Renal pelvis (tissue), 4 donors: ENCODE data around the gene TIMP4. TPM values are rescaled to one million over a fixed set of nuclear protein-coding genes. Genes with fewer than 3 reads are reported as not detected.

Experiments used
- DNase-seq: peaks from one replicate; pipeline ENCODE4 v3.0.0-alpha.2; 2013
- polyA plus RNA-seq, 3 donors: library from polyadenylated mRNA; unstranded; fragments of 120-200 nt; gene quantifications; one replicate each; pipeline ENCODE4 v1.2.1, GENCODE V29; 2013; ENCODE audit not compliant: insufficient read length in 3 of 3

Gene TIMP4
- polyA plus RNA-seq, 3 donors, result 0.86 to 1.1 (median 0.99) TPM

GRCh38 chr3:12149029-12149428 lies 9.7 kb downstream of the TIMP4 start:
- no peak for DNase-seq

- DNase-seq, result peak; percentile 16
Observed at GRCh38 chr3:12148183-12148940, 10.3 kb downstream of the TIMP4 start.

- no peak for DNase-seq
Observed at GRCh38 chr3:12147049-12147780, 11.5 kb downstream of the TIMP4 start.

DNA sequence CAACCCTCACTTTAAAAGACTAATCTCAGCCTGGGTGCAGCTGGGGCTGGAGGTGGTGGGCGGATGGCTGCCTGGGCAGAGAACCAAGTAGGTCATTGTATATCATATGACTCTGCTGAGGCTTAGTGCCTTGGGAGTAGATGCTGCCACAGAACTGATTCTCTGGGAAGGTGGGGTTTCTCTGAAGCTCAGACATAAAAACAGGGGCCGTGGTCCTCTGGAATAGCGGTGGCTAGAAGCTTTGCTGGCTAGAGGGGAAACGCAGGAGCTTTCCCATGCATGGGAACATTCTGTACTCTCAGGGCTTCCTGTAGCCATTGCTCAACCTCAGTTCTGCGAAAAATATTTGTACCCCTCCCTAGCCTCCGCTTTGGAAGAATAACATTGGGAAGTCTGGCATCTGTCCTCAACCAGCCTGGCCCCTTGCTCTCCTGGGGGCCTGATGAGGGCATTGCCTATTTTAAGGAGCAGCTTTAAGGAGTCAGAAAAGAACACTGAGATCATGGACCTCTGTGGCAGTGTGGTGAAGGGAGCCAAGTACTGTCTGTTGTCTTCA lies 14.7 kb downstream of the TIMP4 start:
- DNase-seq, result no peak

GRCh38 chr3:12142476-12142875 lies 16.2 kb downstream of the TIMP4 start:
- DNase-seq, result no peak

- DNase-seq, result no peak
Observed at GRCh38 chr3:12141350-12141749, 17.4 kb downstream of the TIMP4 start.

GRCh38 chr3:12139111-12139511 lies 19.6 kb downstream of the TIMP4 start:
- DNase-seq, result peak; percentile 45

- DNase-seq, result no peak
Observed at GRCh38 chr3:12138044-12138443, 20.7 kb downstream of the TIMP4 start.

- no peak for DNase-seq
Observed at GRCh38 chr3:12136371-12136770, 22.3 kb downstream of the TIMP4 start.

- DNase-seq, result peak; percentile 59
Observed at GRCh38 chr3:12135029-12135657, 23.6 kb downstream of the TIMP4 start.

GRCh38 chr3:12132881-12133280 lies 25.8 kb downstream of the TIMP4 start:
- no peak for DNase-seq

GRCh38 chr3:12131351-12132090 lies 27.2 kb downstream of the TIMP4 start:
- DNase-seq, result no peak

DNA sequence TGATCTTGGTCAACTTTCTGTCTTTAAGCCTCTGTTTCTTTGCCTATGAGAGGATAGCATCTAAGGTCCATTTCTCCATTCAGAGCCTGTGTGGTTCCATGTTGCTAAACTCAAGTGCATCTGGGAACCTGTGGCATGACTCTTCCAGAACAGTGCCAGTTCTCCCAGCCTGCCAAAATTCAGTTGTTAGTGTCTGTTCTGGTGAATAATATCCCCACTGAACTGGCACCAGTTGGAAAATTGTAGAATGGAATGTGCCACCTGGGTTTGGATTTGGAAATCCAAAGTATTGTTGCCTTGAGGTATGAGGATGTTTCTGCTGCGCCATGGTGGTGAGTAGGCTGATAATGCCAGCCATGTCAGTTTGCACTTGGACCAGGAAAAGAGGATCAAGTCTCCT lies 31.3 kb downstream of the TIMP4 start:
- no peak for DNase-seq

DNA sequence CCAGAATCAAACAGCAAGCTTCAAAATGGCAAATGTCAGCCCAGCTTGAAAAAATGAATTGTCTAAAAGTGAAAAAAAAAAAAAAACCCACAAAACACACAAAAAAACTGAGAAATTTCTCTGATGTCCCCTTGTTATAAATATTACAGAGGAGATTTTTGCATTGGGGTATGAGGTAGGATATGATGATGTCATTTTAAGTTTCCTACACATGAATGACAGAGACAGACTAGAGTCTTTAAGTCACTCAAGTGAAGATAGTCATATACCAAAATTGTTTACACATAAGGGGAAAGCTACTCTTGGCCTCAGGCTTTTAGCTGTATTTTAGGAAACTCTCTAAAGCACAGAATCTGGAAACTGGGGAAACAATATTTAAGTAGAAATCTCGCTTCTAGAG lies 32.9 kb downstream of the TIMP4 start:
- no peak for DNase-seq

DNA sequence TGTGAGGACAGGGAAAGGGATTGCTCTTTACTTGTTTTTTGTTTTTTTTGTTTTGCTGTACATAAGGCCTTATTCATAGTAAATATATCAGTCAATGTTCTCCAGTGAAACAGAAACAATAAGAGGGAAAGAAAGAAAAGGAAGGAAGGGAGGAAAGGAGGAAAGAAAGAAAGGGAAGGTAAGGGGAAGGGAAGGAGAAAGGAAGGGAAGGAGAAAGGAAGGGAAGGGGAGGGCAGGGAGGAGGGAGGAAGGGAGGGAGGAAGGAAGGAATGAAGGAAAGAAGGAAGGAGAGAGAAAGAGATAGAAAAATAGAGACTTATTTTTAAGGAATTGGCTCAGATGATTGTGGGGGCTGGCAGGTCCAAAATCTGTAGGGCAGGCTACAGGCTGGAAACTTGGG lies 37.2 kb downstream of the TIMP4 start:
- DNase-seq, result no peak

GRCh38 chr3:12120374-12121140 lies 38.2 kb downstream of the TIMP4 start:
- DNase-seq, result no peak

DNA sequence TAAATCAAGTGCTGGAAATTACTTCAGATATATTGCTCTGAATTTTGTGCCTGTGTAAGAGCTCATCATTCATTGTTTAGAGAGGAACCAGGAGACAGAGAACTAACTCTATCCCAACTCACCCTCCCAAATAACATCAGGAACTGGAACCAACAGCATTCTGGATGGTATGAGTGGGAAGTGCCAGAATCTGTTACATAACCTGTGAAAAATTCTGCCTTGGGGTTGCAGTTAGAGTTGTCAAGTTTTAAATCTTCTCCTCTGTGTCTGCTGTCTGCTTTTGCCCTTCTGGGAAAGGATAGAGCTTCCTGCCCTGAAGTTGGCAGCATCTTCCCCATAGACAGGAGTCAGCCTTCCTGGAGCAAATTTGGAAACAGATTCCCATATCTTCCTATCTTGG lies 41.2 kb downstream of the TIMP4 start:
- no peak for DNase-seq

- DNase-seq, result no peak
Observed at GRCh38 chr3:12116870-12117269, 41.8 kb downstream of the TIMP4 start.

- no peak for DNase-seq
Observed at GRCh38 chr3:12115849-12116248, 42.9 kb downstream of the TIMP4 start.

DNA sequence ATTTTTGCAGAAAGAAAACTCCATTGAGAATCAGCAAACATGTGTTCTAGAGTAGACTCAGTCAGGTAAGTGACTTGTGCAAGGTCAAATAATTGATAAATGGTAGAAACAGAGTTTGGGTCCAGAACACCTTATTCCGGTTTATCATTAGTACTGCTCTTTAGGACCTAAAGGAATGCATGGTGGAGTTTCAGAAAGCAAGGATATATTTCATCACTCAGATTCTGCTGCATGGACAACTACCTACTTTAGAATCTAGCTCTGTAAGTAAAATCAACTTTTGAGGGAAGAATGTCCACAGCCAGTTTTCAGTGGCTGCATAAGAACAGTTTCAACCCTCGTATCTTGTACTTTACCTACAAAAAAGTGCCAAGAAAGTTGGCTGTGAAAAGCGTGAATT lies 43.6 kb downstream of the TIMP4 start:
- no peak for DNase-seq

DNA sequence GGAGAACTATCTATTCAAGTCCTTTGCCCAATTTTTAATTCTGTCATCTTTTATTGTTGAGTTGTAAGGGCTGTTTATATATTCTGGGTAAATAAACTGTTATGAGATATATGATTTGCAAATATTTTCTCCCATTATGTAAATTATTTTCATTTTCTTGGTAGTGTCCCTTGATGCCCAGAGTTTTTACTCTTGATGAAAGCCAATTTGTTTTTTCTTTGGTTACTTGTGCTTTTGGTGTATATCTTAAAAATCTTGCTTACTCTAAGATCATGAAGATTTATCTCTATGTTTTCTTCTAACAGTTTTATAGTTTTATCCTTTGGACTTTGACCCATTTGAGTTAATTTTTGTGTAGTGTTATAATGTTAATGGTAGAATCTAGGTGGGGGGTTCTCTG lies 44.5 kb downstream of the TIMP4 start:
- peak; percentile 44 for DNase-seq
